SU-DHL-6 (cell line): ENCODE measurements around the gene PAQR3.

Experiments used
- EZH2phosphoT487 ChIP-seq: fragments of 200-600 bp; sonication (generic), shearing (Covaris generic); conservative IDR thresholded peaks from 2 replicates; pipeline ENCODE4 v1.6.1; 2018; ENCODE audit warnings: mild to moderate bottlenecking, antibody characterized with exemption, low read length, moderate library complexity, mixed read lengths
- TF ChIP-seq, protein P1 (sequence below): fragments of 200-600 bp; sonication (generic); IDR thresholded peaks from one replicate; pipeline ENCODE4 v1.5.1; 2017; ENCODE audit warnings: antibody characterized with exemption, mild to moderate bottlenecking, low read length, moderate library complexity; ENCODE audit not compliant: insufficient read depth, poor library complexity, severe bottlenecking

DNA sequence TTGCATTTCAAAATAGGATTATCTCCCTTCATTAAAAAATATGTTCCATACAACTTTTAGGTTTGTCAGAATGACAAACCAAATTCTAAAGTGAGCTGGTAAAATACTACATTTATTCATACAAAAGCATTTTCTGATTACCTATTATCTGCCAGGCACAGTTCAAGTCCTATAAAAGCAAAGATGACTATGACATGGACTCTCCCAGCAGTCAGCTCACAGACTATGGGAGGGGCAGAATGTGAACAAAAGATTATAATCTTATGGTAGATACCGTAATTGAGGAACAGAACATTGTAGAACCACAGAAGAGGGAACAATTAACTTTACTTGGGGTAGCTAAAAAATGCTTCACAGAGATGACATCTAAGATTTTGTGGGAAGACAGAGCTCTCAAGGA, 12.4 kb downstream of the PAQR3 start:
- TF ChIP-seq, protein P1, sequence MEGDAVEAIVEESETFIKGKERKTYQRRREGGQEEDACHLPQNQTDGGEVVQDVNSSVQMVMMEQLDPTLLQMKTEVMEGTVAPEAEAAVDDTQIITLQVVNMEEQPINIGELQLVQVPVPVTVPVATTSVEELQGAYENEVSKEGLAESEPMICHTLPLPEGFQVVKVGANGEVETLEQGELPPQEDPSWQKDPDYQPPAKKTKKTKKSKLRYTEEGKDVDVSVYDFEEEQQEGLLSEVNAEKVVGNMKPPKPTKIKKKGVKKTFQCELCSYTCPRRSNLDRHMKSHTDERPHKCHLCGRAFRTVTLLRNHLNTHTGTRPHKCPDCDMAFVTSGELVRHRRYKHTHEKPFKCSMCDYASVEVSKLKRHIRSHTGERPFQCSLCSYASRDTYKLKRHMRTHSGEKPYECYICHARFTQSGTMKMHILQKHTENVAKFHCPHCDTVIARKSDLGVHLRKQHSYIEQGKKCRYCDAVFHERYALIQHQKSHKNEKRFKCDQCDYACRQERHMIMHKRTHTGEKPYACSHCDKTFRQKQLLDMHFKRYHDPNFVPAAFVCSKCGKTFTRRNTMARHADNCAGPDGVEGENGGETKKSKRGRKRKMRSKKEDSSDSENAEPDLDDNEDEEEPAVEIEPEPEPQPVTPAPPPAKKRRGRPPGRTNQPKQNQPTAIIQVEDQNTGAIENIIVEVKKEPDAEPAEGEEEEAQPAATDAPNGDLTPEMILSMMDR, result no peak
- no peak for TF ChIP-seq EZH2phosphoT487
